Cerebellar cortex (tissue), 1 donor: ENCODE results near the gene VSIG10L.

Experiments
- DNase-seq: peaks from one replicate; pipeline ENCODE4 v3.0.0-alpha.2; 2015; ENCODE audit warnings: low spot score

The VSIG10L gene

DNA sequence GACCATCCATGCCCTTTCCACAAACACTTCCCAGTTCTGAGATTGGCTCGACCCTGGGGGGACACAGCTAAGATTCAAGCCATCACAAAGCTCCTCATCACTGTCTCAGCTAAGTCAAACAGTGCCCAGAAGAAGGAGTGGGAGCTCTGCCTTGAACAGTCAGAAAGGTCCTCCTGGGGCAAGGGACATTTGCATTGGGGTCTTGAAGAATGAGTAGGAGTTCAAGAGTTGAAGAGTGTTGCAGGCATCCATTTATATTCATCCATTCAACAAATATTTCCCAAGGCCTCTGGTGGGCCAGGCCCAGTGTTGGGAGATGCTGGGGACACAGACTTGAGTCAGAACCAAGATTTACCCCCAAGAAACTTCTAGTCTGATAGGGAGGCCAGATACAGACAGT lies 24.0 kb downstream of the VSIG10L start:
- DNase-seq: no peak

DNA sequence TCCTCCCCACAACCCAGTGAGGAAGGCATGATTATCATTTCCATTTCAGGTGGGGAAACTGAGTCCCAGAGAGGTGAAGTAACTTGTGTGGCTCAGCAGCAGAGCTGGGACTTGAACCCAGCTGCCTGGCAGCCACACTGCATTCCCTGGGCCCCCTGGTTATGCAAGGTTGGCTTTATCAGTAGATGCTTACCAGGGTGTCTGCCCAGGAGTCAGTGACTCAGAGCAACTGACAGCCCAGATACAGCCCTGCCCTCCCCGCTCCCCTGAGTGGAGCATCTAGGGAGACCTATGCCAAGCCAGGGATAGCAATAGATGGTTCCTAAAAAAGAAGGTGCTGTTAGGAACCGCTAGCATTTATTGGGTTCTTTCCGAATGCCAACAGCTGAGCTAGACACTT lies 24.6 kb downstream of the VSIG10L start:
- DNase-seq: no peak

DNA sequence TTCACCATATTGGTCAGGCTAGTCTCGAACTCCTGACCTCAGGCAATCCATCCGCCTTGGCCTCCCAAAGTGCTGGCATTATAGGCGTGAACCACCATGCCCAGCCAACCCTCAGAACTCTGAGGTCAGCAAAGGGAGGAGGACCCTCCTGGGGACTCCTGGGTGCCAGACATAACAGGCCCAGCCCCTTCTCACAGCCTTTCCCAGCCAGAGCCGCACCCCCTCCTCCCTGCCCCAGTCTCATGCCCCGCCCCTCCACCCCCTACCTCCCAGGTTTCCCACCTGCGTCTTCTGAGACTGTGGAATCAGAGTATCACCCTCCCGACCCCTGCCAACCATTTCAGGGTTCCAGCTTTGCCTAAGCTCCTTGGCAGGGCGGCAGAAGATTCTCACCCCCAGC lies 25.3 kb downstream of the VSIG10L start:
- DNase-seq: no peak

DNA sequence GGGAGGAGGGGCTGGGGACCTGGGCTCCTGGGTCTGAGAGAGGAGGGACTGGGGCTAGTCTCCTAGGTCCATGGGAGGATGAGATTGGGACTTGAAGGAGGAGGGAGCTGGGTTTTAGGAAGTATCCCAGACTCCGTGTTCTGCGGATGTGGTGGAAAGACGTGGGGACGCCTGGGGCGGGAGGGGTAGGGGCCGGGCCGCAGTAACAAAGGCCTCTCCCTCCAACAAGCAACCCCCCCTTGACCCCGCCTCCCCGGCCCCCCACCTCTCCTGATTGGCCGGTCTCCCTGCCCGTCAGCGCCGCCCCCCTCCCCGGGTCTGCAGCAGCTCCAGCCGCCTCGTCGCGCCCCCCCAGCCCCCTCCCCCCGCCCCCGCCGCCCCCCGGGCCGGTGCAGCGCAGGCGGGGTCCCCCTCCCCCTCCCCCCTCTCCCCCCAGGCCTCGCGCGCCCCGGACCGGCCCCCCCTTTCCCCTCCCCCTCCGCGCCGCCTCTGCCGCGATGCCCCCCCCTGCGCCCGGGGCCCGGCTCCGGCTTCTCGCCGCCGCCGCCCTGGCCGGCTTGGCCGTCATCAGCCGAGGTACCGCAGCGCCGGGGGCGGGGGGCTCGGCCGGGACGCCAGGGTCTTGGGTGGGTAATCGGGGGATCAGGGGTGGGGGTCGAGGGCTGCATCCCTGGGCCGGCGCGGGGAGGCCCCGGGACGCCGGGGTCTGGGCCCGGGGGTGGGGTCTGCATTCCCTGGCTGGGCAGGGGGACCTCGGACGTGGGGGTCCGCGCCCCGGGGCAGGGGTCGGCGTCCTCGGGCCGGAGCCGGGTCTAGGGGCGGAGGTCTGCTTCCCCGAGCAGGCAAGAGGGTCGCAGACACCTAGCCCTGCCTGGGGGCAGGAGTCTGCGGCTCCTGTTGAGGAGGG lies 30.3 kb downstream of the VSIG10L start, which contains the start of gene IGLON5:
IGLON5 (plus strand) TSS at position 294 of the 907 bp plus-strand sequence; CDS start at position 498, 204 bp downstream.
- peak; percentile 48 for DNase-seq

DNA sequence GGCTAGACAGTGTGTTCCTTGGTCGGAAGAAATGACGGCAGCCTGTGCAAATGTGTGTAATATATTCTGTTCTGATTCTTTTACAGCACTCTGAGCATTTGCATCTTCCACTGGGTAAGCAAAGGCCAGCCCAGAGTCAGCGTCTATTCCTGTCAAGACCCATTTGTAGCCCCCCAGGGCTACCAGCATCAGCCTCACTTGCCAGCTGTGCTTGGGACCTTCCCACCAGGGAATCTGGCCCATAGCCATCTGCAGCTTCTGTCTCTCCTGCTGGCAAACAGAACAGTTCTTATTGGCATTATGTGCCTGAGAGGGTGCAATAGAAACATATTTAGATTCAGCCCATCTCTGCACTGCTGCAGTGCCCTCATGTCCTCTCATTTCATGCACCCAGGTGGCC lies 36.5 kb downstream of the VSIG10L start:
- DNase-seq: no peak

DNA sequence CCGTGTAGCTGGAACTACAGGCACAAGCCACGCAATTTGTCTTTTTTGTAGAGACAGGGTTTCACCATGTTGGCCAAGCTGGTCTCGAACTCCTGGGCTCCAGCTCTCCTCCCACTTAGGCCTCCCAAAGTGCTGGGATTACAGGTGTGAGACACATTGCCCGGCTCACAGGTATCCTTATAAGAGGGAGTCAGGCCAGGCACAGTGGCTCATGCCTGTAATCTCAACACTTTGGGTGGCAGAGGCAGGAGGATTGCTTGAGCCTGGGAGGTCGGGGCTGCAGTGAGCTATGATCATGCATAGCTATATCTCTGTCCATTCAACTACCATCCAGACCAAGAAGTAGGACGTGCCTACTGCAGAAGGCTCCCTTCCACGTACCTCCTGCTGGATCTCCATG lies 40.7 kb downstream of the VSIG10L start:
- no peak for DNase-seq

DNA sequence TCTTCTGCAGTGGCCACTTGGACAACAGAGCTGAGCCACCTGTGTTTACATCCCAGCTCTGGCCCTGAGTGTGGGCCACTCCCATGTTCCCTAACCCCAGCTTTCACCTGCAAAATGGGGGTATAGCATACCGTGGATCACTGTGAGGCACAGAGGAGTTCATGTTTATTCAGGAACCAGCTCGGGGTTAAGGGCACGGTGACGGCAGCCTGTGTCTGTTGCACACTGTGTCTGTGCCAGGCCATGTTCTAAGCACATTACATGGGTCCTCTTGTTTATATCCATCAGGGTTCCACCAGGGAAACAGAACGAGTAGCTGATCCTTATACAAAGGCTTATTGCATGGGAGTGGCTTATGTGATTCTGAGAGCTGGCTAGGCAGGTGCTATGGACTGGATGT lies 44.5 kb downstream of the VSIG10L start:
- DNase-seq: no peak

DNA sequence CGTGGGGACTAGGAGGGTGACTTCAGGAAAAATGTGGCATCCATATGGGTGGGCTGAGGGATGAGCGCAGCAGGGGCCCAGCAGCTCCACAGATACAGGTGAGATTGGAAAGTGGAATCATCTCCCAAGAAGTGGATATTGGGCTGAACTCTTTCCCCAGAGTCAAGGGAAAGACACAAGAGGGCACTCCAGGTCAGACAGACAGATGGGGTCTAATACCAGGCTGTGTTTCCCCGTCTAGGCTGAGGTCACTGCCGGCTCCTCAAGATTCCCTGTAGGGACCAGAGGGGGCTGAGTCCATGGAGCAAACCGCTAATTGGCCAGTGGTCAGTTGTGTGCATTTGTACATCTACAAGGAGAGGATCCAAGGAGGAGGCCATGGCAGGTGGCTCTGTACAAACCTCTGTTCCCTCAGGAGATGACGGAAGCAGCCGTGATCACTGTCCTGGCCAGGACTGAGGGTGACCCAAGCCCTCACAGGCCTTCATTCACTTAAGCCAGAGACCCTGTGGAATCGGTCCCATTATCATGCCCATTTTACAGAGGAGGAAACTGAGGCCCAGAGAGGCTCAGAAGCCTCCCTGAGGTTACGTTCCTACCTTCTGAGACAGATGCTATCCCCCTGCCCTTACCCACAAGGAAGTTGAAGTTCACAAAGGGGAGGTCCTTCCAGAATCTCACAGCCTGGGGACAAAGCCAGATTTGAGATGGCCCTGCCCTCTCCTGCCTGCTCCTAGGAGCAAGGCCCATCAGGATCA lies 45.4 kb downstream of the VSIG10L start:
- DNase-seq: peak; percentile 52

DNA sequence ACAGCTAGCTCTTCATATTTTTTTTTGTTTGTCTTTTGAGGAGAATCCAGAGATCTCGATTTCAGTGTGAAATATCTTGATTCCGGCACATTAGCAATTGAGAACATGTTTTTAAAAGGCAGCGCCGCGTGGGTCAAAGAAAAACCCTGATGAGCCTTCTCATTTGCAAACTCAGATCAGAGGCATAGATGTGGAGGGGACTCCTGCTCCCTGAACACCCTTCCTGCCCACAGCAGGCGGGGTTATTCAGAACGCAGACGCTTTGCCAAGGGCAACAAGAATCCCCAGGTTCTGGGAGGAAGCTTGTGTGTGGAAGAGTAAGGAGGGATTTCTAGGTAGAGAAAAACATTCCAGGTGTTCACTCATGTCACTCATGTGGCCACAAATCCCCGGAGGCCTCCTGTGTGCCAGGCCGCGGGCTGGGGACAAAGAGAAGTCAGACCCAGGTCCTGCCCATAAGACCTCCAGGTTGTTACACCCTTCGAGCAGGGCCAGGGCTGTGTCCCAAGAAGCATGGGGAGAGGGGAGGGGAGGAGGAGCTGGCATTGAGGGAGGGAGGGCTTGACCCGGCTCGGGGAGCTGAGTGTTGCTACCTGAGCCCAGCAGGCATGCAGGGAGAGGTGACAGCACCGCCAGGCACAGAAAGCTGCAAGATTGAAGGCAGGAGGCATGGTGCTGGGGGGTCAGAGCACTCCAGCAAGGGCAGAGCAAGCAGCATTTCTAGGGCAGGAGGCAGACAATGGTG lies 46.4 kb downstream of the VSIG10L start:
- DNase-seq: no peak

DNA sequence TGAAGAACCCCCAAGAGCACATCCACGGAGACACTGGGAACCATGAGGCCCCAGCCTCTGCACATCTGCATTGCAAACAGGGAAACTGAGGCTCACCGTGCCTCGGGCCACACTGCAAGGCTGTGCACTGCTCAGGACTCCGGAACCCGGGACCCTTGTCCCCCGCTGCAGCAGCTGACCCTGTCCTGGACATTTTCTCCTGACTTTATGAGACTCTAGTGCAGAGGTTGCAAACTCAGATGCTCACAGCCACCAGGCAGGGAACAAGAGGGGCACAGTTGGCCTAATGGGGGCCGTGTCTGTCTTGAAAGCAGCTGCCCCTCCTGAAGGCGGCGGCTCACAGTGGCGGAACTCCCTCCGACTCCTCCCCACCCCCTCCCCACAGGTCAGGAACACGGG lies 47.0 kb downstream of the VSIG10L start:
- no peak for DNase-seq

DNA sequence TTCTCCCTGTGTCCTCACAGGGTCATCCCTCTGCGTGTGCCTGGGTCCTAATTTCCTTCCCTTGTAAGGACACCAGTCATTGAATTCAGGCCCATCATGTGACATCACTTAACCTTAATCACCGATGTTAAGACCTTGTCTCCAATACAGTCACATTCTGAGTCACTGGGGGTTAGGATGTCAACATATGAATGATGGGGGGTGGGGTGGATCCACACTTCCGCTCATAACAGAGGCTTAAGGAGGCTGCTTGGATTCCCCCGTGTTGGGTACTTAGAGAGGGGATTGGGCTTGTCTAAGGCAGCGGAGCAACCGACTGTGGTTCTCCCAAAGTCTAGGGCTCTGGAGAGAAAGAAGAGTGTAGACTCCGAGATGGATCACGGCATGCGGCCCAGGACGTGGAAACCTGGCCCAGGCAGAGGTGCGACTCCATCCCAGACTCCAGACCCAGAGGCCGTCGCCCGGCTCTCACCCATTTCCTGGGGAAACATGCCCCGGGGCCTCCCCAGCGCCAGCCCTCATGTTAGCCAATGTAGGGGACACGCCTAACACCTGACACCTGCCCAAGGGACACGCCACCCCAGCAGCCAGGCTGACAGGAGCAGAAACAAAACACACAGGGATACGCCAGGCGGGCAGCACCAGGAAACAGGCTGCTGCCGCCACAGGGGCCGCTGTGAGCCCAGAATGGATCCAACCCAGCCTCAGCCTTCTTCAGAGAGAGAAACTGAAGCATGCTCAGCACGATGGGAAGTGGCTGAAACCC lies 47.5 kb downstream of the VSIG10L start:
- no peak for DNase-seq

DNA sequence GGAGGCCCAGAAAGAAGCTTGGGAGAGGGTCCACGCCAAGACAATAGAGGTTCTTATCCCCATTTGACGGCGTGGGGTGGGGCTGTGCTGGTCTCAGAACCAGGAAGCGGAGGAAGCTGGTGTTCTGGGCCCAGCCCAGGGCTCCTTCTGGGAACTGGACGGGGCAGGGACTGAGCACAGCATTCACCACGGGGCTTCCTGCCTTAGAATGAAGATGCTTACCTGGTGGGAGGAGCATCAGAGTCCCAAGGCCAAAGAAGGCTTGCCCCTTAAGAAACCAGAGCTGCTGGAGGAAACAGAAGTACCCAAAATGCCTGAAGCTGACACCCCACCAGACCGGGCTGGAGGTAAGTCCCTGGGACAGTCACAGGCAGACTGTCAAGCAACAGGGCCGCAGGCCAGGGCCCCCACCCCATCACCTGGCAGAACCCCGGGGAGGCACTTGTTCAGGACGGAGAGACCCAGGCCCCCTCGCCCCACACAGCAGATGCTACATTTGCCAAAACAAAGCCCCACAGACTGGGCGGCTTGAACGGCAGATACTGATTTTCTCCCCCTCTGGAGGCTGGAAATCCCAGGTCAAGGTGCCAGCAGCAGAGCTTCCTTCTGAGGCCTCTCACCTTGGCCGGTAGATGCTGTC lies 48.2 kb downstream of the VSIG10L start:
- no peak for DNase-seq

DNA sequence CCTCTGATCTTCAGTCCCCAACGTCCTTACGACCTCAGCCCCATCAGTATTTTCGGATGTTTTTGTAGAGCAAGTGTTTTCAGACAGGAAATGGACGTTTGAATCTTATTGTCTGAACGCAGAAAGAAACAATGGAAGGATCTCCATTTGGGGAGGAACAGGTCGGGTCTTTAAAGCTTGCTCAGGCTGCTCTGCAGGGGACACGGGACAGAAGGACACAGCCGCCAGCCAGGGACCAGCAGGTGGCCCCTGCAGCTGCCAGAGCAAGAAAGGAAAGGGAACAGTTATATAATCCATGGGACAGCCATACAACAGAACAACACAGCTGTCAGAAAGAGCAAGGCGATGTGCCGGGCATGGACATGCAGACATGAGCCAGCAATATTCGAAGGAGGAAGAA lies 49.0 kb downstream of the VSIG10L start:
- DNase-seq: peak; percentile 79

DNA sequence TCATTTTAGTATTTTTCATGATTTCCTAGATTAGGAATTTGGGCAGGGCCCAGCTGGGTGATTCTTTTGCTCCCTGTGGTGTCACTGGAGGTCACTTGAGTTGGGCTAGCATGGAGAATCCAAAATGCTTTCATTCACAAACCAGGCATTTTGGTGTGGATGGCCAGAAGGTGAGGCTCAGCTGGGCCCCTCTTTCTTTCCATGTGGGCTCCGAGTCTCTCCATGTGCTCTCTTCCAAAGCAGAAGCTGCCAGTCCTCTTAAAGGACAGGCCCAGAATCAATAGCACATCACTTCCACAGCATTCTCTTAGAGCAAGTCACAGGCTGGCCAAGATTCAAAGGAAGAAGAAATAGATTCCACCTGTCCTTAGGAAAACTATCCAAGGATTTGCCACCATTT lies 52.3 kb downstream of the VSIG10L start:
- DNase-seq: no peak

DNA sequence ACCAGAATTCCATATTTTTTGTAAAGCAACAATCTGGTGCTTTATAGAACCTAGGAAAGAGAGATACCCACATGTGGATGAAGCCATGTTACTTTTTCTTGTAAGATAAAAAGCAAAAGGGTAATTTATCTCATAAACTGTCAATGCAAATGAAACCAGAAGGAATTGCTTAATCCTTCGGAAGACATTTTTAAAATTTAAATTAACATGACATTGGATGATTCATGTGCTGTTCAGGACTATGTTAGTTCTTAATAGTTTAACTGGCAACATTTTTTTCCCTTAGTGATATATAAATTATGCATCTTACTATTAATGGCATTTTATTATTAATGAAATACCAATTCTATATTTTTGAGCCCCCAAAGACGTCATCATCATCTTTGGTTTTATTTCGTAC lies 56.3 kb downstream of the VSIG10L start:
- DNase-seq: no peak

DNA sequence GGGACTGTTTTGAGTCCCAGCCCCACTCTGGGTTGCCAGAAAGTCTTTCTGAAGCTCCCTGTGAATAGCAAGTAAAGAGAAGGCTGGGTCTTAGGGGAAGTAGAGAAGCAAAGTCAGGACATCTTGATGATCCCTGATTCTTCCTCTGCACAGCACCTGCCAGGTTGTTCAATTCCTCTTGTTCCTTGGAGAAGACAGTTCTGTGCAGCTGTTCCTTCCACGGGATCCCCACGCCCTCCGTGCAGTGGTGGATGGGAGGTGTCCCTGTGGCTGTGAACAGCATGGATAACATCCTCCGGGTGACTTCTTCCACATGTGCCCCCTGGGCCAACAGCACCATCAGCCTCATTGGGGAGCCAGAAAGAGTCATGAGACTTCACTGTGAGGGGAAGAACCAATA lies 59.6 kb downstream of the VSIG10L start:
- DNase-seq: no peak
